Neural progenitor cell (in vitro differentiated cells): ENCODE measurements around the gene GNG7.

Source experiments
- CTCF ChIP-seq: fragments of 200-600 bp; sonication (generic); IDR thresholded peaks from 2 replicates; pipeline ENCODE4 v1.5.1; 2017; ENCODE audit warnings: antibody characterized with exemption, mild to moderate bottlenecking
- EZH2phosphoT487 ChIP-seq: fragments of 200-600 bp; sonication (generic); IDR thresholded peaks from 2 replicates; pipeline ENCODE4 v1.6.1; 2017; ENCODE audit warnings: antibody characterized with exemption

- TF ChIP-seq CTCF: no peak
- TF ChIP-seq EZH2phosphoT487: no peak
Measured at GRCh38 chr19:2547033-2547680, 155.3 kb downstream of the GNG7 start.
